K562 (cell line): ENCODE data around the gene HSF4. TPM values are rescaled to one million over a fixed set of nuclear protein-coding genes. Genes with fewer than 3 reads are reported as not detected.
A peak's percentile ranks its signal among the peaks of the same experiment; 100 is the strongest.

Experiments
- ATF1 ChIP-seq, 2 experiments: fragments of 450-650 bp in 1 of 2; IDR thresholded peaks; 2 replicates each; pipeline ENCODE4 v1.6.1; 2016; ENCODE audit warnings: missing compliant biosample characterization in 1 of 2, missing genetic modification characterization in 1 of 2
- ETV5 ChIP-seq: sonication (generic); formaldehyde crosslinking; IDR thresholded peaks from 2 replicates; pipeline ENCODE4 v1.4.0; 2020; ENCODE audit warnings: low read depth, mild to moderate bottlenecking, missing genetic modification reagents
- GATA2 ChIP-seq: sonication (generic); formaldehyde crosslinking; IDR thresholded peaks from 2 replicates; pipeline ENCODE4 v1.4.0; 2020; ENCODE audit warnings: mild to moderate bottlenecking, missing genetic modification reagents
- GMEB1 ChIP-seq: fragments of 250-450 bp; sonication (Bioruptor Pico); IDR thresholded peaks from 2 replicates; pipeline ENCODE4 v1.4.0; 2020; ENCODE audit warnings: mild to moderate bottlenecking
- HMGN3 ChIP-seq: IDR thresholded peaks from 2 replicates; pipeline ENCODE4 v1.6.1; 2011; ENCODE audit warnings: borderline replicate concordance, low read depth, mild to moderate bottlenecking, mixed read lengths, low read length; ENCODE audit not compliant: insufficient read length; ENCODE audit errors: extremely low read depth
- HNRNPLL ChIP-seq: fragments of 200-400 bp; formaldehyde crosslinking; IDR thresholded peaks from 2 replicates; pipeline ENCODE4 v1.6.1; 2017; ENCODE audit warnings: low read length, low read depth, mild to moderate bottlenecking; ENCODE audit not compliant: poor library complexity, severe bottlenecking
- MAFK ChIP-seq: IDR thresholded peaks from 2 replicates; pipeline ENCODE4 v1.6.1; 2011; ENCODE audit warnings: low read length, improper control_type of control experiment
- MAZ ChIP-seq, 2 experiments: fragments of 450-650 bp in 1 of 2; sonication (generic) in 1 of 2; formaldehyde crosslinking; IDR thresholded peaks in 1 of 2; conservative IDR thresholded peaks in 1 of 2; 2 replicates each; pipeline versions ENCODE4 v1.4.0 to v1.5.0; 2020; ENCODE audit warnings: mild to moderate bottlenecking in 1 of 2, missing genetic modification reagents in 1 of 2
- PRPF4 ChIP-seq: fragments of 200-400 bp; formaldehyde crosslinking; IDR thresholded peaks from one replicate; pipeline ENCODE4 v1.6.1; 2017; ENCODE audit warnings: low read length, low read depth, mild to moderate bottlenecking; ENCODE audit not compliant: insufficient read depth, poor library complexity, severe bottlenecking
- PTRF ChIP-seq: fragments of 450-650 bp; IDR thresholded peaks from 2 replicates; pipeline ENCODE4 v1.6.1; 2016; ENCODE audit warnings: mild to moderate bottlenecking, missing genetic modification characterization, missing compliant biosample characterization
- SMARCE1 ChIP-seq: fragments of 450-650 bp; IDR thresholded peaks from 2 replicates; pipeline ENCODE4 v1.7.1; 2016; ENCODE audit warnings: mild to moderate bottlenecking
- ZC3H4 ChIP-seq: sonication (generic); formaldehyde crosslinking; IDR thresholded peaks from 2 replicates; pipeline ENCODE4 v1.9.0; 2021; ENCODE audit warnings: missing genetic modification reagents, borderline replicate concordance
- ZC3H8 ChIP-seq: fragments of 450-650 bp; IDR thresholded peaks from 2 replicates; pipeline ENCODE4 v1.6.1; 2017
- ZNF263 ChIP-seq: sonication (generic); formaldehyde crosslinking; IDR thresholded peaks from 2 replicates; pipeline ENCODE4 v1.8.0; 2022; ENCODE audit warnings: mild to moderate bottlenecking, missing genetic modification reagents, borderline replicate concordance
- ZNF274 ChIP-seq: IDR thresholded peaks from 2 replicates; pipeline ENCODE4 v1.6.1; 2011; ENCODE audit warnings: low read depth, mild to moderate bottlenecking, low read length, moderate library complexity, borderline replicate concordance
- ZNF384 ChIP-seq: IDR thresholded peaks from 2 replicates; pipeline ENCODE4 v1.6.1; 2012; ENCODE audit warnings: low read depth, low read length, improper control_type of control experiment
- ZNF518B ChIP-seq: fragments of 250-450 bp; sonication (Bioruptor Pico); IDR thresholded peaks from 2 replicates; pipeline ENCODE4 v1.5.0; 2021; ENCODE audit warnings: mild to moderate bottlenecking, moderate library complexity
- ZNF592 ChIP-seq: fragments of 450-650 bp; IDR thresholded peaks from 2 replicates; pipeline ENCODE4 v1.6.1; 2017; ENCODE audit warnings: antibody characterized with exemption, mild to moderate bottlenecking
- ZNF766 ChIP-seq: fragments of 200-800 bp; sonication (Bioruptor generic); conservative IDR thresholded peaks from 2 replicates; pipeline ENCODE4 v1.6.1; 2016; ENCODE audit warnings: missing genetic modification characterization, missing compliant biosample characterization
- polyA plus RNA-seq, 8 experiments: library from polyadenylated mRNA; depleted of rRNA in 4 of 8; stranded (reverse) in 5 of 8; unstranded in 3 of 8; fragments of >200 nt; fragmentation: Nextera tagmentation in 2 of 8; fragmentation: Illumina TruSeq in 1 of 8; extraction: Ambion mirVana in 2 of 8; extraction: Trizol in 1 of 8; gene quantifications; 2 replicates each; pipeline versions ENCODE4 v1.2.1 to v1.2.3, GENCODE V29; 2011 to 2014; ENCODE audit warnings: inconsistent platforms in 1 of 8, missing spikeins in 1 of 8
- total RNA-seq, 7 experiments: library from RNA; depleted of rRNA in 6 of 7; stranded (reverse); fragments of >200 nt in 6 of 7; fragmentation: Illumina TruSeq in 2 of 7; extraction: Trizol in 2 of 7; gene quantifications; 2 replicates each; pipeline versions ENCODE4 v1.2.1 to v1.2.3, GENCODE V29; 2011 to 2021; ENCODE audit warnings: low replicate concordance in 1 of 7

Gene HSF4
- total and polyA plus RNA-seq, 9 of the 15 experiments (the other 6 are each of a cell fraction or from before 2014, with no cell fraction given) = 0.50 to 35.4 (median 8.8) TPM; not detected in 1

- TF ChIP-seq SMARCE1 (no peak), PTRF (tag) (no peak), ETV5 (peak; percentile 37; the same call in 1 of the 2 replicates), ZNF766 (CRISPR knock-in tag) (no peak; the same call in 1 of the 2 replicates), ZNF274 (no peak), ZC3H8 (no peak), PRPF4 (no peak), MAFK (no peak), HMGN3 (peak; percentile 95), MAZ (CRISPR knock-in tag; conservative IDR thresholded peaks at IDR 0.05 in 1 of 2, IDR thresholded peaks at IDR 0.05 in 1 of 2) (peak; percentile 66 to 86; a peak in 3 of 4 replicates), ZC3H4 (CRISPR knock-in tag) (no peak), ZNF592 (peak; percentile 74), ZNF384 (no peak), ZNF518B (CRISPR knock-in tag) (no peak), GATA2 (CRISPR knock-in tag) (no peak), HNRNPLL (peak; percentile 58), ZNF263 (CRISPR knock-in tag) (no peak), GMEB1 (CRISPR knock-in tag) (peak; percentile 43), ATF1 (CRISPR knock-in tag; IDR thresholded peaks at IDR 0.05) (no peak), ATF1 (tag; IDR thresholded peaks at IDR 0.05) (peak; percentile 26; the same call in 1 of the 2 replicates)
Measured at GRCh38 chr16:67164599-67165061, at the start of gene HSF4 (continued).
